ENCODE measurements around the gene NTN3. TPM values are rescaled to one million over a fixed set of nuclear protein-coding genes. Genes with fewer than 3 reads are reported as not detected.
A peak's percentile ranks its signal among the peaks of the same experiment; 100 is the strongest.

NTN3 gene
- total and polyA plus RNA-seq, 11 donors = 0.09 to 0.50 (median 0.20) TPM; not detected in 5

DNA sequence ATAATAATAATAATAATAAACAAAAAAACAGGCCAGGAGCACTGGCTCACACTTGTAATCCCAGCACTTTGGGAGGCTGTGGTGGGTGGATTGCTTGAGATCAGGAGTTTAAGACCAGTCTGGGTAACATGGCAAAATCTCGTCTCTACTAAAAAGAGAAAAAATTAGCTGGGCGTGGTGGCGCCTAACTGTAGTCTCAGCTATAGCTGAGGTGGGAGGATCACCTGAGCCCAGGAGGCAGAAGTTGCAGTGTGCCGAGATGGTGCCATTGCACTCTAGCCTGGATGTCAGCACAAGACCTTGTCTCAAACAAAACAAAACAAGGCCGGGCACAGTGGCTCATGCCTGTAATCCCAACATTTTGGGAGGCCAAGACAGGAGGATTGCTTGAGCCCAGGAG is 23.9 kb downstream of the NTN3 start:
- H3K9me3 ChIP-seq = no peaks in the 10 kb centered on the region
- TF ChIP-seq POLR2A (IDR thresholded peaks at IDR 0.05) = no peak
- TF ChIP-seq, protein P1, sequence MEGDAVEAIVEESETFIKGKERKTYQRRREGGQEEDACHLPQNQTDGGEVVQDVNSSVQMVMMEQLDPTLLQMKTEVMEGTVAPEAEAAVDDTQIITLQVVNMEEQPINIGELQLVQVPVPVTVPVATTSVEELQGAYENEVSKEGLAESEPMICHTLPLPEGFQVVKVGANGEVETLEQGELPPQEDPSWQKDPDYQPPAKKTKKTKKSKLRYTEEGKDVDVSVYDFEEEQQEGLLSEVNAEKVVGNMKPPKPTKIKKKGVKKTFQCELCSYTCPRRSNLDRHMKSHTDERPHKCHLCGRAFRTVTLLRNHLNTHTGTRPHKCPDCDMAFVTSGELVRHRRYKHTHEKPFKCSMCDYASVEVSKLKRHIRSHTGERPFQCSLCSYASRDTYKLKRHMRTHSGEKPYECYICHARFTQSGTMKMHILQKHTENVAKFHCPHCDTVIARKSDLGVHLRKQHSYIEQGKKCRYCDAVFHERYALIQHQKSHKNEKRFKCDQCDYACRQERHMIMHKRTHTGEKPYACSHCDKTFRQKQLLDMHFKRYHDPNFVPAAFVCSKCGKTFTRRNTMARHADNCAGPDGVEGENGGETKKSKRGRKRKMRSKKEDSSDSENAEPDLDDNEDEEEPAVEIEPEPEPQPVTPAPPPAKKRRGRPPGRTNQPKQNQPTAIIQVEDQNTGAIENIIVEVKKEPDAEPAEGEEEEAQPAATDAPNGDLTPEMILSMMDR (IDR thresholded peaks at IDR 0.05) = no peak
- peaks cover 0 to 19% (median 3%) of the 10 kb centered on the region in 9 donors for H3K36me3 ChIP-seq
- H3K4me3 ChIP-seq = no peak overlapping the region
- ATAC-seq (no peak), DNase-seq (no peak)
- peaks cover 0 to 31% (median 27%) of the 10 kb centered on the region in 12 donors for H3K4me1 ChIP-seq
- WGBS, 4 donors = 95 to 99% (median 97%) methylated on average over 5 of the region's 5 CpGs
- no peak overlapping the region for H3K27ac ChIP-seq
- no peaks in the 10 kb centered on the region for H3K27me3 ChIP-seq
- intact Hi-C loops (cut with DNase I) = loop anchor here in 7 of 10 donors (5.0 to 10.0 kb wide), 6 partner anchors 60 to 300 kb away; partner anchors contain the start of genes ABCA3 (in 1 of the 7), CASKIN1 (in 1 of the 7) and CCNF (in 1 of the 7)

DNA sequence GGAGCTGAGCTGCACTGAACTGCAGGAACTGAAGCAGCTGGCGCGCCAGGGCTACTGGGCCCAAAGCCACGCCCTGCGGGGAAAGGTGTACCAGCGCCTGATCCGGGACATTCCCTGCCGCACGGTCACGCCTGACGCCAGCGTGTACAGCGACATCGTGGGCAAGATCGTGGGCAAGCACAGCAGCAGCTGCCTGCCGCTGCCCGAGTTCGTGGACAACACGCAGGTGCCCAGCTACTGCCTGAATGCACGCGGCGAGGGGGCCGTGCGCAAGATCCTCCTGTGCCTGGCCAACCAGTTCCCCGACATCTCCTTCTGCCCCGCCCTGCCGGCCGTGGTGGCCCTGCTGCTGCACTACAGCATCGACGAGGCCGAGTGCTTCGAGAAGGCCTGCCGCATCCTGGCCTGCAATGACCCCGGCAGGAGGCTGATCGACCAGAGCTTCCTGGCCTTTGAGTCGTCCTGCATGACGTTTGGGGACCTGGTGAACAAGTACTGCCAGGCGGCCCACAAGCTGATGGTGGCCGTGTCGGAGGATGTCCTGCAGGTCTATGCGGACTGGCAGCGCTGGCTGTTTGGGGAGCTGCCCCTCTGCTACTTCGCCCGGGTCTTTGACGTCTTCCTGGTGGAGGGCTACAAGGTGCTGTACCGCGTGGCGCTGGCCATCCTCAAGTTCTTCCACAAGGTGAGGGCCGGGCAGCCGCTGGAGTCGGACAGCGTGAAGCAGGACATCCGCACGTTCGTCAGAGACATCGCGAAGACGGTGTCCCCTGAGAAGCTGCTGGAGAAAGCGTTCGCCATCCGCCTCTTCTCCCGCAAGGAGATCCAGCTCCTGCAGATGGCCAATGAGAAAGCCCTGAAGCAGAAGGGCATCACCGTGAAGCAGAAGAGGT is 25.4 kb downstream of the NTN3 start:
- peak overlapping the region in 10 of 12 donors; percentile 13 to 63 (median 50) for H3K27ac ChIP-seq

DNA sequence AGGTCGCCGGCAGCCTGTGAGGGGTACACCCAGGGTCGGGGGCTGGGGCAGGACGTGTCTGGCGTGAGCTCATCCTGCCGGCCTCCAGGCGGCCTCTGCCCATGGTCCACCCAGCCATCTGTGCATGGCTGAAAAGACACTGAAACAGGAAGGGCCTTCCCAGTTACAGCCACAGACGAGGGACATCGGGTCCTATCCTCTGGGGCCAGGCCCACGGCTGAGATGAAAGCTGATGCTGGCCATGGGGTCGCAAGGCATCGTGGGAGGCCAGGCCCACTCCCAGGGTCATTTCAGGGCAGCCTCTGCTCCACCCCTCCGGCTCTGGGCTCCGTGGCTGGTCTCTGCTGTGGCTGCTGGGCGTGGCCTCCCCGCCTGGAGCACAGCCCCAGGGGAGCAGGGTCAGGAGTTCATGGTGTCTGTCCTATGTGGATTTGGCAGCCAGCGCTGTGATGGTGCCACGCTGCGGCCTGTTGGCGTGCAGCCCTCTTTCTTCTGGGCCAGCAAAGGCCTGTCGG is 26.1 kb downstream of the NTN3 start:
- Histone ChIP-seq H3K4me1 (peaks cover 0 to 45% (median 34%) of the 10 kb centered on the region in 12 donors), H3K27ac (peak overlapping the region in 11 of 12 donors; percentile 13 to 63 (median 52)), H3K27me3 (no peaks in the 10 kb centered on the region), H3K36me3 (peaks cover 0 to 19% (median 3%) of the 10 kb centered on the region in 9 donors), H3K4me3 (no peak overlapping the region), H3K9me3 (no peaks in the 10 kb centered on the region)
- intact Hi-C loops (cut with DNase I) = loop anchor here in 8 of 10 donors (2.0 to 10.0 kb wide), 7 partner anchors 22 to 302 kb away; partner anchors contain the start of genes ABCA3 (in 1 of the 8), CASKIN1 (in 1 of the 8), CCNF (in 1 of the 8) and TBC1D24 (in 1 of the 8)
- WGBS, 4 donors = 21 to 34% (median 27%) methylated on average over 18 to 21 of the region's 21 CpGs
- DNase-seq (peak; percentile 79 to 93 (median 89)), ATAC-seq (peak; percentile 45 to 76 (median 72))
- TF ChIP-seq, protein P1 (IDR thresholded peaks at IDR 0.05) = peak in 2 of 12 donors; percentile 11 to 29
- no peak for TF ChIP-seq POLR2A (IDR thresholded peaks at IDR 0.05)

More for the DNA sequence above, 25.4 kb downstream of the NTN3 start:
- intact Hi-C loops (cut with DNase I) = loop anchor here in 8 of 10 donors (2.0 to 10.0 kb wide), 7 partner anchors 22 to 302 kb away; partner anchors contain the start of genes ABCA3 (in 1 of the 8), CASKIN1 (in 1 of the 8), CCNF (in 1 of the 8) and TBC1D24 (in 1 of the 8)
- 89 to 96% (median 92%) methylated on average over 34 to 62 of the region's 62 CpGs for WGBS, 4 donors
- H3K9me3 ChIP-seq = no peaks in the 10 kb centered on the region
- H3K4me1 ChIP-seq = peaks cover 0 to 38% (median 28%) of the 10 kb centered on the region in 12 donors
- TF ChIP-seq POLR2A (IDR thresholded peaks at IDR 0.05) = no peak
- TF ChIP-seq, protein P1 (IDR thresholded peaks at IDR 0.05) = no peak
- peaks cover 0 to 19% (median 3%) of the 10 kb centered on the region in 9 donors for H3K36me3 ChIP-seq
- no peak overlapping the region for H3K4me3 ChIP-seq
- ATAC-seq = no peak
- no peaks in the 10 kb centered on the region for H3K27me3 ChIP-seq
- DNase-seq = peak in 3 of 5 donors; percentile 8 to 63 (median 28)

Data from heart left ventricle (tissue), 16 donors.